Limb (tissue), 2 donors: Measurements from ENCODE around the gene CHAT.

Experiments used
- DNase-seq, 2 donors: peaks; one replicate each; pipeline ENCODE4 v3.0.0-alpha.2; 2016; ENCODE audit errors: extremely low spot score in 2 of 2

The CHAT gene

GRCh38 chr10:49596836-49597235 lies 17.0 kb upstream of the CHAT start:
- no peak for DNase-seq

- no peak for DNase-seq
Measured at GRCh38 chr10:49597426-49598163, 16.2 kb upstream of the CHAT start.

- DNase-seq: no peak
Measured at GRCh38 chr10:49598164-49598856, 15.5 kb upstream of the CHAT start.

GRCh38 chr10:49598986-49599385 lies 14.9 kb upstream of the CHAT start:
- no peak for DNase-seq

- no peak for DNase-seq
Measured at GRCh38 chr10:49599546-49599945, 14.3 kb upstream of the CHAT start.

GRCh38 chr10:49600046-49600445 lies 13.8 kb upstream of the CHAT start:
- DNase-seq: no peak

GRCh38 chr10:49600781-49601400 lies 12.9 kb upstream of the CHAT start:
- no peak for DNase-seq

GRCh38 chr10:49601857-49602256 lies 12.0 kb upstream of the CHAT start:
- no peak for DNase-seq

GRCh38 chr10:49602380-49603023 lies 11.3 kb upstream of the CHAT start:
- no peak for DNase-seq

- DNase-seq: peak in 1 of 2 donors; percentile 23
Measured at GRCh38 chr10:49605216-49605938, 8.5 kb upstream of the CHAT start.

- DNase-seq: peak in 1 of 2 donors; percentile 12
Measured at GRCh38 chr10:49605939-49606509, 7.8 kb upstream of the CHAT start.

GRCh38 chr10:49606981-49607535 lies 6.8 kb upstream of the CHAT start:
- peak; percentile 56 to 87 for DNase-seq

GRCh38 chr10:49608166-49609005 lies 5.5 kb upstream of the CHAT start:
- DNase-seq: peak in 1 of 2 donors; percentile 20

GRCh38 chr10:49609006-49609282 lies 4.9 kb upstream of the CHAT start:
- DNase-seq: no peak

- peak in 1 of 2 donors; percentile 58 for DNase-seq
Measured at GRCh38 chr10:49609283-49610113, 4.3 kb upstream of the CHAT start.

GRCh38 chr10:49610114-49610457 lies 3.8 kb upstream of the CHAT start, which contains the start of gene SLC18A3:
TSS of gene SLC18A3 (plus strand) at chr10:49610310. CDS start at chr10:49610741, 431 bp downstream.
- no peak for DNase-seq

- peak in 1 of 2 donors; percentile 26 for DNase-seq
Measured at GRCh38 chr10:49610458-49611165, 3.2 kb upstream of the CHAT start.

- peak in 1 of 2 donors; percentile 35 for DNase-seq
Measured at GRCh38 chr10:49611166-49611815, 2.5 kb upstream of the CHAT start.
